Natural killer cell treated with Interleukin-12 subunit alpha and Interleukin-12 subunit beta and Interleukin-15 and Interleukin-18, amount 100 ng/mL, for 72 hours (primary cell): ENCODE measurements around the gene UCKL1. TPM values are rescaled to one million over a fixed set of nuclear protein-coding genes. Genes with fewer than 3 reads are reported as not detected.
"Not testable (repeated sequence)": the region's sequence is repeated elsewhere in the genome, so short reads cannot be mapped to it uniquely, and the experiment has no call there.

Source experiments
- ATAC-seq, 2 donors: fragments of 150-1000 bp; cut with Tn5 transposase in 1 of 2; sonication (Bioruptor Pico), chemical (Tn5 transposase) in 1 of 2; 2 replicates each; pipeline ENCODE4 v1.10.0; 2021
- DNase-seq: peaks from one replicate; pipeline ENCODE4 v3.0.0; 2022; ENCODE audit warnings: low spot score
- H3K27ac Mint-ChIP-seq, 2 donors: 1 replicate in 1 of 2; 2 replicates in 1 of 2; pipeline ENCODE4 v1.8.0; 2022; ENCODE audit warnings: mixed read lengths in 2 of 2, mild to moderate bottlenecking in 1 of 2, moderate library complexity in 1 of 2
- H3K27me3 Mint-ChIP-seq, 2 donors: 1 replicate in 1 of 2; 2 replicates in 1 of 2; pipeline ENCODE4 v1.8.0; 2022; ENCODE audit warnings: mixed read lengths in 2 of 2
- H3K36me3 Mint-ChIP-seq: one replicate; pipeline ENCODE4 v1.8.0; 2022; ENCODE audit warnings: mixed read lengths
- H3K4me1 Mint-ChIP-seq, 2 donors: 1 replicate in 1 of 2; 2 replicates in 1 of 2; pipeline ENCODE4 v1.8.0; 2022; ENCODE audit warnings: low read depth in 2 of 2, mixed read lengths in 2 of 2, mild to moderate bottlenecking in 1 of 2
- H3K4me3 Mint-ChIP-seq: one replicate; pipeline ENCODE4 v1.8.0; 2022; ENCODE audit warnings: mixed read lengths
- H3K9me3 Mint-ChIP-seq: 2 replicates; pipeline ENCODE4 v1.8.0; 2022; ENCODE audit warnings: mixed read lengths
- total RNA-seq, 2 donors: library from RNA; stranded (reverse); gene quantifications; one replicate each; pipeline ENCODE4 v1.2.3, GENCODE V29; 2022

UCKL1 gene
- total RNA-seq, 2 donors from 2014 or later, result 32.6 to 52.9 TPM

DNA sequence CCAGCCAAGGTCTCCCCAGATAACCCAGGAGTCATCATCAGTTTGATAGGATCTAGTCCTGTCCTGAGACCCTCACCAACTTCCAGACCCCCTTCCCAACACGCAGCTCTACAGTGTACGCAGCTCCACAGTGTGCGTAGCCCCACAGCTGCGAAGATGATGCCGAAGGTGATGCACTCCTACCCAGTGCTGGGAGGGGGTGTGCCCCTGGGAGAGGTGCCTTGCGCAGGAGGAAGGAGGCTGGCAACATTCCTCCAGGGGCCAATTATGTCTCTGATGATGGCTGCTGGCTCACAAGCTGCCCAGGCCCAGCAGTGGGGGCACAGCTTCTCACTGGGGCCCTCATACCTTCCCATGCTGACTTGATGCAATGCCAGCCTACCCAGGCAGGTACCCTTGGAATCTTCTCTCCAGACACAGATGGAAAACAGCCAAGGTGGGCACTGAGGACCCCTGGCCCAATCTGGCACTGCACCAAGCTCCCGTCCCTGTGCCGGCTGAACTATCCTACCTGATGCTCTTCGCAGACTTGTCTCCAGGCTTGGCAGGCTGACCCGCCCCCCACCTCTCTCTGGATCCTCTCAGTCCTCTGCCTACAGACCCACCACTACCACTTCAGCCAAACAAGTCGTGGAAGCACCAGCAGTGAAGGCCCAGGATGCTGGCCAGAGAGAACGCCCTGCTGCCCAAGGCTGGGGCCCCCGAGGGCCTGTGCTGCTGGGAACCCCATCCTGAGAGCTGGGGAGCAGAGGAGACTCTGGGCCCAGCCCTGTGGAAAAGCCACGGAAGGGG, 12.1 kb upstream of the UCKL1 start:
- Mint-ChIP-seq H3K9me3 (no peaks in the 10 kb centered on the region), H3K36me3 (no peaks in the 10 kb centered on the region), H3K4me1 (peaks cover 9 to 18% of the 10 kb centered on the region in 2 donors), H3K27ac (peak overlapping the region; percentile 31 to 76), H3K27me3 (no peaks in the 10 kb centered on the region), H3K4me3 (peak overlapping the region; percentile 81)
- no peak for ATAC-seq
- peak; percentile 34 for DNase-seq

DNA sequence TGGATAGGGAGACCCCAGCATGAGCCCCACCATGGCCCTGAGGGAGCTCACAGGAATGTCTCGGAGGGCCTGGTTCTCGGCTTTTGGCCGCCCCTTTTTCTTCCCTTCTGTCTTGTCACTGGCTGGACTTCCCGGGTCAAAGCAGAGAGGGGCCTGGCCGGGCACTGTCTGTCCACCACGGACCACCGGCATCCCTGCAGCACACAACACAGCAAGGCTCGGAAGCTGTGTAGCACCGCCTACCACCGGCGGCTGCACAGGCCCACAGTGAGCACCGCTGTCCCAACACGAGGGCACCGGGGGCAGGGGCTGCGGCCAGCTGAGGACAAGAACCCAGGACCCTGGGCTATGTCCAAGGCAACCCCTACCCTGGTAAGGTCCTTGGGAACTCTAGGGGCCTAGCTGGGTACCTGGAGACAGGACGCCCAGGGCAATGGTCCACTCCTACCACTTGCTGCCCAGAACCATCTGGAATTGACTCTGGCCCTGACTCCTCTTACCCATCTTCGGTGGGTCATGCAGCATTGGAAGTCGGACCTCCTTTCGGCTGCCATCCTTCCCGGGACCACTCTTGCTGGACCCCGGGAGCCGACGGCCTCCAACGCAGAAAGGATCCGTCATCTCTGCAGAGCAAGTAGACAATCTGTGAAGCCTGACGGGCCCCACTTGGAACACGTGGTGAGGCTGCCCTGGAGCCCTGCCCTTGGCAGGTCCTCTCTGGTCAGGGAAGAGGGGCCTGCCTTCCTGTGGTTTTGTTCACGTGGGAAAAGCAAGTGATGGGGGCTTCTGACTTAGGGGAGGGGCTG, 11.3 kb upstream of the UCKL1 start:
- DNase-seq (peak; percentile 56), ATAC-seq (no peak)
- Mint-ChIP-seq H3K36me3 (no peaks in the 10 kb centered on the region), H3K4me3 (no peak overlapping the region), H3K27me3 (no peaks in the 10 kb centered on the region), H3K9me3 (no peaks in the 10 kb centered on the region), H3K27ac (no peak overlapping the region), H3K4me1 (peaks cover under 1 to 13% of the 10 kb centered on the region in 2 donors)

DNA sequence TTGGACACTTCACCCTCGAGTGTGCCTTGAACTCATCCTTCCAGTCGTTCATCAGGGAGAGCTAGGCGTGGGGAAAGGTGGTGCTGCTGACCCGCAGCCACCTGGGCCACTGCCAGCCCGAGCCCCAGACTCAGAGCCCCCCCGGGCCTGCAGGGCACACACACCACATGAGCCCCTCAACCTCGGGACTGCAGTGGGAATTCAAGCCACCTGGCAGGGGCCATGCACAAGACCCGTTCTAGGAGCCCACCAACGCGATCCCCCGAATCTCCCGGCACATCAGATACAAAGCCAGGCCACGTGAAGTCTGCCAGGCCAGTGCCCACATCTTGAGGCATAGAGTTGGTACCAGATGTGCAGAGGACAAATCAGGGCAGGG, 10.7 kb upstream of the UCKL1 start:
- Mint-ChIP-seq H3K27ac (no peak overlapping the region), H3K9me3 (no peaks in the 10 kb centered on the region), H3K4me3 (no peak overlapping the region), H3K36me3 (no peaks in the 10 kb centered on the region), H3K27me3 (no peaks in the 10 kb centered on the region), H3K4me1 (peaks cover 0 to 13% of the 10 kb centered on the region in 2 donors)
- DNase-seq (peak; percentile 50), ATAC-seq (no peak)

DNA sequence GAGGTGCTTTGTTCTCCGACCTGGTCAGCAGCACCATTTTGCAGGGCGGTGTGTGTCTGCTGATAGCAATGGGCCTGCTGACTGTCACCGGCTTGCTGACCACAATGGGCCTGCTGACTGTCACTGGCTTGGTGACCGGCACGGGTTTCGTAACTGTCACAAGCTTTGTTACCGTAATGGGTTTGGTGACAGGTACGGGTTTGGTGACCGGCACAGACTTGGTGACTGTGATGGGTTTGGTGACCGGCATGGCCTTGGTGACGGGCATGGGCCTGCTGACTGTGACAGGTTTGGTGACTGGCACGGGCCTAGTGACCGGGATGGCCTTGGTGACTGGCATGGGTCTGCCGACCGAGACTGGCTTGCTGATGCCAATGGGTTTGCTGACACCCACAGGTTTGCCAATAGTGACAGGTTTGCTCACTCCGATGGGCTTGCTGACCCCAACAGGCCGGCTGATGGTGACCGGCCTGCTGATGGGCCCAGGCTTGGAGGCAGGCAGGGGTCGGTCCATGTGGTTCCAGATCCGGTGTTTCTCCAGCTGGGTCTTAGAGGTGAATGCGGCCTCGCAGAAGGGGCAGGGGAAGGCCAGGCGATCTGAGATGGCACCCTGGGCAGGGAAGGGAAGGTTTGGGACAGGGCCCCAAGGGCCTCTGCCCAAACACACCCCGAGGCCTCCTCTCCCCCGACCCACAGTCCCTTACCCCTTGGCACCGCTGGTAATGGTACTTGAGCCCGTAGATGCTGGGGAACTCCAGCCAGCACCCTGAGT, 10.1 kb upstream of the UCKL1 start:
- H3K27ac Mint-ChIP-seq, result no peak overlapping the region
- DNase-seq (peak; percentile 16), ATAC-seq (no peak)
- no peaks in the 10 kb centered on the region for H3K9me3 Mint-ChIP-seq
- no peaks in the 10 kb centered on the region for H3K36me3 Mint-ChIP-seq
- H3K4me1 Mint-ChIP-seq, result peaks cover 0 to 13% of the 10 kb centered on the region in 2 donors
- H3K27me3 Mint-ChIP-seq, result no peaks in the 10 kb centered on the region
- no peak overlapping the region for H3K4me3 Mint-ChIP-seq

DNA sequence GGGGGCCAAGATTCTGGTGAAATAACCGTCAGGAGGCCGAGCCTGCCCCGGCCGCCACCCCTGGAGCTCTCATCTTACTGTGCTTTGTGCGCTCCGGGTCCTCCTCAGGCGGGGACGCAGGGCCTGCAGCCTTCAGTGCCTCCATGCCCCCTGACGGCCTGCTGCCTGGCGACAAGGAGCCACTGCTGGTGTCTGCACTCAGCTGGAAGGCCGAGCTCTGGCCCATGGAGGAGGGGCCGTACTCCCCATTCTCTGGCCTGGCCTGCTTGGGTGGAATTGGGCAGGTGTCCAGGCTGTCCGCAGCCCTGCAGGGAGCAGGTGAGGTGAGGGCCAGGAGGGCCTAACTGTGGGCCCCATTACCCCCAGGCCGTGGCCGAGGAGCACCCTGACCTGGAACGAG, 8.2 kb upstream of the UCKL1 start:
- peaks cover 0 to 11% of the 10 kb centered on the region in 2 donors for H3K4me1 Mint-ChIP-seq
- no peaks in the 10 kb centered on the region for H3K36me3 Mint-ChIP-seq
- H3K27me3 Mint-ChIP-seq, result no peaks in the 10 kb centered on the region
- no peak overlapping the region for H3K4me3 Mint-ChIP-seq
- no peak for DNase-seq
- ATAC-seq, result no peak
- H3K9me3 Mint-ChIP-seq, result no peaks in the 10 kb centered on the region
- no peak overlapping the region for H3K27ac Mint-ChIP-seq

DNA sequence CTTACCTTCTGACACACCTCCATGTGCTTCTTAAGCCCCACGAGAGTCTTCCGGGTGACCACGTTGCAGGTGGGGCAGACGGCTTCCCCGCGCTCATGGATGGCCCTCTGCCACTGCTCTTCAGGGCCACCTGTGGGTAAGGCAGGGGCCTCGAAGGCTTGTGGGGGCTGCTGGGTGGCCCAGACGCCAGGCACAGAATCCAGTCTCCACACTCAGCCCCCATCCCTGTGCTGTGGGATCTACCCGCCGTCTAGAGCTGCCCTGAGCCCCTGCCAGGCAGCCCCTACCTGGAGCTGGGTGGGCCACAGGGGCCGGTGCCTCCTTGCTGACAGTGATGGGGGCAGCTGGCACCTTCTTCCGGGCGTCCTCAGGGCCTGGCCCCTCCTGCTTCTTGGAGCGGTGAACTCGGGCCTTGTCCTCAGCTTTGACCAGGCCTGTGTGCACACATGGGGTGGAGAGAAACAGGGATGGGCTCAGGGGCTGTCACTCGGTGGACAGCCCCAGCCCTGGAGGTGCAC, 7.6 kb upstream of the UCKL1 start:
- Mint-ChIP-seq H3K27ac (no peak overlapping the region), H3K9me3 (no peaks in the 10 kb centered on the region), H3K4me3 (no peak overlapping the region), H3K27me3 (no peaks in the 10 kb centered on the region), H3K36me3 (no peaks in the 10 kb centered on the region), H3K4me1 (peaks cover 0 to 9% of the 10 kb centered on the region in 2 donors)
- ATAC-seq (no peak), DNase-seq (no peak)

DNA sequence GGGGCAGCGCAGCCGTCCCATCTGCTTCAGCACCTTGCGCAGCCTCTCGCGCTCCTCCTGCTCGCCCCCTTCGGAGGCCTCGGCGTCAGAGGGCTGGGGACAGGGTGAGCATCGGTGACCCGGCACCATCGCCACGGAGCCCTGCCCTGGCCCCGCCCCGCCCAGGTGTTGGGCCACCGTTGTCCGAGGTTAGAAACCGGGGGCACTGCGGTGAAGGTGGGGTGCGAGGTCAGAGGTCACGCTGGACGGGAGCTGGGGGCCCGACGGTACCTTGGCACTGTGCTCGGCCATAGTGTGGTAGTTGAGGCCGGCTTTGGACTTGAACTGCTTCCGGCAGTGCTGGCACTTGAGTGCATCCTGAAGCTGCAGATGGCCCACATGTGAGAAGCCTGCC, 7.1 kb upstream of the UCKL1 start:
- Mint-ChIP-seq H3K36me3 (no peaks in the 10 kb centered on the region), H3K27me3 (no peaks in the 10 kb centered on the region), H3K4me3 (no peak overlapping the region), H3K27ac (no peak overlapping the region), H3K4me1 (peaks cover 0 to 4% of the 10 kb centered on the region in 2 donors), H3K9me3 (no peaks in the 10 kb centered on the region)
- DNase-seq (no peak), ATAC-seq (no peak)

DNA sequence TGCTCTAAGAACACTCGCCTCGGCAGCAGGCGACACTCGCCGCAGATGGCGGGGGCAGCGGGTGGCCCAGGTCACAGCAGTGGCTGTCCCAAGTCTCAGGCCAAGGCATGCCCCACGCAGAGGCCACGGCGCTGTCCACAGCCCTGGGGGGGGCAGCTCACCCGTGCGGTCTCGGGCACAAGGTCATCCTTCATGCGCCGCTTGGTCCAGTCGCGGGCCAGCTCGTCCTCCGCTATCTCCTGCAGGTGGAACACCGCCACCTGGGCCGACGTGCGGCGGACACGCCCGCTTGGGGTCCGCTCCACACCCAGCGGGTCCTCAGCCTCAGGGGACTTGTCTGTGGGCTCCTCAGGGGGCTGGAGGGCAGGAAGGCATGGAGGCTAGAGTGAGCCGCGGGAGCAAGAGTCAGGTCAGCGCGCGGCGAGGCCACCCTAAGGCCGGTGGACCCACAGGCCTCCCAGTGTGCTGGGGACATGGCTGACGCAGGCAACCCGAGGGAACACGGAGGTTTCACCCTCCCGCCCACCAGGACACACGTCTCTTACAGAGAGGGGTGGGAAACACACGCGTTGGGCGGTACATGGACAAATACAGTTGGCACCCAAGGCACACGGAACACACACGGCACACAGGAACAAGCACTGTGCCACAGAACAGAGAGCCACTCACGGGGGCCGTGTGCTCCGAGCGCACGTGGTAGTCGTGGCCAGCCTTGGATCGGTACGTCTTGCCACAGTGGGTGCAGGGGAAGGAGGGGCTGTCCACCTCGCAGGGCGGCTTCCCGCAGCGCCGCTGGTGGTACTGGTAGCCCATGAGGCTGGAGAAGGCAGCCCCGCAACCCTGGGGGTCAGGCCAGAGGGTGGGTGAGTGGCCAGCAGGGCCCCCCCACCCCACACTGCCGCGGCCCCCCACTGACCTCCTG, 6.5 kb upstream of the UCKL1 start:
- no peaks in the 10 kb centered on the region for H3K9me3 Mint-ChIP-seq
- no peak overlapping the region for H3K4me3 Mint-ChIP-seq
- no peaks in the 10 kb centered on the region for H3K27me3 Mint-ChIP-seq
- no peak overlapping the region for H3K27ac Mint-ChIP-seq
- DNase-seq (no peak), ATAC-seq (no peak)
- no peaks in the 10 kb centered on the region for H3K4me1 Mint-ChIP-seq
- H3K36me3 Mint-ChIP-seq, result no peaks in the 10 kb centered on the region

DNA sequence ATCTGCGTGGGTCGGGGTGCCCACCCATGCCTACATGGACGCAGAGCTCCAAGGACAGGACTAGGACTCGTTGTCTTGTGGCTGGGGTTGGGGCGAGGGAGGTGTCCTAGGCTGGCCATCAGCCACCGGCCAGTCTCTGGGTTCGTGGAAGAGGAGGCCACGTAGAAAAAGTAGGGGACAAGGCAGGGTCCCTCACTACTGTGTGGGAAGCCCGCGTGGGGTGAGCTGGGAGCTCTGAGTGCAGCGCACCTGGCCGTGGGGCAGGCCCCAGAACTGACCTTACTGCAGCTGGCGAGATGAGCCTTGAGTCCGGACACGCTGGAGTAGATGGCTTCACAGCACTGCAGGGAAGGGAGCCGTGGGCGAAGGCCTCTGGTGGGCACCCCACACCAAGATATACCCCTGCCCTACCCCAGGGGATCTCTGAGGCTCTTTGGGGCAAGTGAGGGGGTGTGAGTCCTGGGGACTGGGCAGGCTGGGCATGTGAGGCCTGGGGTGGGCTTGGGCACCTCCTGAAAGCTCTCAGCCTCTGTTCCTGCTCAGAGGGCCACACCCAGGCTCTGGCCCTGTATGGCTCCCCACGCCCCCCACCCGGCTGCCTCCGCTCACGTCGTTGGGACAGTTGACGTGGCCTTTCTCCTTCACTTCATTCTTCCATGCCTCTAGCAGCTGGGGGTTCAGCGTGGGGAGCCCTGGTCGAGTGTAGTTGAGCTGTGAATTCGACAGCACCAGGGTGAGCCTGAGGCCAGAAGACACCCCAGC, 5.6 kb upstream of the UCKL1 start:
- no peaks in the 10 kb centered on the region for H3K9me3 Mint-ChIP-seq
- no peaks in the 10 kb centered on the region for H3K4me1 Mint-ChIP-seq
- no peaks in the 10 kb centered on the region for H3K36me3 Mint-ChIP-seq
- H3K27me3 Mint-ChIP-seq, result no peaks in the 10 kb centered on the region
- no peak overlapping the region for H3K27ac Mint-ChIP-seq
- DNase-seq (no peak), ATAC-seq (no peak)
- no peak overlapping the region for H3K4me3 Mint-ChIP-seq

DNA sequence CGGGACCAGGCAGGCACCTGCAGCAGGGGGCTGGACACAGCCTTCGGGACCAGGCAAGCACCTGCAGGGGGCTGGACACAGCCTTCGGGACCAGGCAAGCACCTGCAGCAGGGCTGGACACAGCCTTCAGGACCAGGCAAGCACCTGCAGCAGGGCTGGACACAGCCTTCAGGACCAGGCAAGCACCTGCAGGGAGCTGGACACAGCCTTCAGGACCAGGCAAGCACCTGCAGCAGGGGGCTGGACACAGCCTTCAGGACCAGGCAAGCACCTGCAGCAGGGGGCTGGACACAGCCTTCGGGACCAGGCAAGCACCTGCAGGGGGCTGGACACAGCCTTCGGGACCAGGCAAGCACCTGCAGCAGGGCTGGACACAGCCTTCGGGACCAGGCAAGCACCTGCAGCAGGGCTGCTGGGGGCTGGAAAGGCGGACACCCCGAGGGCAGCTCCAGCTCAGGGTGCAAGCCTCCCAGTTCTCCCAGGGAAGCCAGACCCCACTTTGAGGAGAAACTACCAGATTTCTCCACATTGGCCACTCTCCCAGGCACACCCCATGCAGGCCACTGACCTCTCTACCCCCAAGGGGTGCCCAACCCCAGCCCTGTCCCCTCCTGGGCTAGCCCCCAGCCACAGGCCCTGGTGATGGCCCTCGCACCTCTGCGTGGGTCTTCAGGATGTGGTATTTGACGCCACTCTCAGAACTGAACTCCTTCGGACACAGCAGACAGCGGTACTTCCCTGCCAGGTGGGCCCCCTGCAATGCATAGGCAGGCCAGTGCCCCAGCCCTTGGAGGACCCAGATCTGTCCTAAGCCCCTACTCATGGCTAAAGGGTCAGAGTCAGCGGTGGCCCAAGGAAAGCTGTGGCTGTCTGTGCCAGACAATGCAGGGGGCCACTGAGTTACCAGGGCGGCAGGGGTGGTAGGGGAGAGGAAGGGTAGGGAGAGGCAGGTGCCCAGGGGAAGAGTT, 4.7 kb upstream of the UCKL1 start:
- not testable (repeated sequence) for H3K36me3 Mint-ChIP-seq, ATAC-seq, H3K4me3 Mint-ChIP-seq, H3K27me3 Mint-ChIP-seq, H3K9me3 Mint-ChIP-seq, DNase-seq, H3K27ac Mint-ChIP-seq, H3K4me1 Mint-ChIP-seq

DNA sequence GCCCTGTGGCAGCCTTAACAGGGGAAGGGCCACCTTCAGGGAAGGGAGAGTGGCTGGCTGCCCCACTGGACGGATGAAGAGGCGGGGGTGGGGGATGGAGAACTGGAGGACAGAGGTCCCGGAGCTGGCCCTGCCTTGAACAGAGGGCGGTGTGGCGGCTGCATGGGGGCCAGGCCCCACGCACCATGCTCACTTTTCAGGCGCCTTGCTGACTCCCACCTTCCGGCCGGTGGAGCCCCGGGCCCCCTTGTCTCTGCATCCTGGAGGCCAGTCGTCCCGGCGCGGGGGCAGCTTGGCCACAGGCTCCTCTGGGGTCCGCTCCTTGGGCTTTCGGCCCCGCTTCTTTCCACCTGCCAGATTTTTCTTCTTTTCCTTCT, 3.5 kb upstream of the UCKL1 start:
- Mint-ChIP-seq H3K9me3 (no peaks in the 10 kb centered on the region), H3K4me3 (no peak overlapping the region), H3K36me3 (no peaks in the 10 kb centered on the region), H3K4me1 (peaks cover 0 to under 1% of the 10 kb centered on the region in 2 donors), H3K27me3 (no peaks in the 10 kb centered on the region), H3K27ac (no peak overlapping the region)
- DNase-seq (no peak), ATAC-seq (no peak)
